RWPE1 (cell line): ENCODE measurements around the gene CIDEB.

Source experiments
- CTCF ChIA-PET: fragments of 350-600 bp; sonication (Branson Sonifier 250); formaldehyde crosslinking; extraction: SDS; loops from one replicate; lab custom pipeline; 2021; lab: Yijun Ruan, JAX
- POLR2A ChIA-PET: fragments of 400-600 bp; formaldehyde crosslinking; extraction: SDS; loops from one replicate; lab custom pipeline; 2020; ENCODE audit warnings: antibody characterized with exemption; ENCODE audit not compliant: low non-redundant PET; lab: Yijun Ruan, JAX
- DNase-seq: peaks from one replicate; pipeline ENCODE4 v3.0.0; 2012; ENCODE audit warnings: low spot score
- H3K27ac ChIP-seq: fragments of 450-650 bp; 2 replicates; pipeline ENCODE4 v1.5.1; 2017
- TF ChIP-seq, protein P1 (sequence below): fragments of 450-650 bp; conservative IDR thresholded peaks from 2 replicates; pipeline ENCODE4 v1.5.1; 2017; ENCODE audit warnings: low read depth, mild to moderate bottlenecking

CIDEB gene

DNA sequence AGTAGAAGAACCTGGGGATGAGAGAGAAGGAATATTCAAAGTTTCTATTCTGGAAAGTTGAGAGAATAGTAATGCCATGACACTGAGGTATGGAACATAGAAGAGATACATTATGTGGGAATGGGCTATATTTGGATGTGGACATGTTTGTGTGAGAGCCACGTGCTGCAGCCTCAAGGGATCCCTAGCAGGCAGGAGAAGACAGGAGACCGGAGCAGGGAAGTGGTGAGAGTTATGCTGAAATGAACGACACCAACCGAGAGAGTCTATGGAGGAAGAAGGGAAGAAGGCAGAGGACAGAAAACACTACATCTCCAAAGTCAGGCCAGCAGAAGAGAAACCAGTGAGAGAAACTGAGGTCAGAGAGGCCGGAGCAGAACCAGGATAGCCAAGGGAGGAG, 42.0 kb upstream of the CIDEB start:
- ChIA-PET CTCF (interaction anchor here (0.6 to 1.0 kb wide), 2 partner anchors 41 to 82 kb away, joined by 3 to 4 read pairs; no protein-coding TSS in a partner anchor), POLR2A (no interaction called here)
- no peak for DNase-seq
- no peak overlapping the region for H3K27ac ChIP-seq
- TF ChIP-seq, protein P1, sequence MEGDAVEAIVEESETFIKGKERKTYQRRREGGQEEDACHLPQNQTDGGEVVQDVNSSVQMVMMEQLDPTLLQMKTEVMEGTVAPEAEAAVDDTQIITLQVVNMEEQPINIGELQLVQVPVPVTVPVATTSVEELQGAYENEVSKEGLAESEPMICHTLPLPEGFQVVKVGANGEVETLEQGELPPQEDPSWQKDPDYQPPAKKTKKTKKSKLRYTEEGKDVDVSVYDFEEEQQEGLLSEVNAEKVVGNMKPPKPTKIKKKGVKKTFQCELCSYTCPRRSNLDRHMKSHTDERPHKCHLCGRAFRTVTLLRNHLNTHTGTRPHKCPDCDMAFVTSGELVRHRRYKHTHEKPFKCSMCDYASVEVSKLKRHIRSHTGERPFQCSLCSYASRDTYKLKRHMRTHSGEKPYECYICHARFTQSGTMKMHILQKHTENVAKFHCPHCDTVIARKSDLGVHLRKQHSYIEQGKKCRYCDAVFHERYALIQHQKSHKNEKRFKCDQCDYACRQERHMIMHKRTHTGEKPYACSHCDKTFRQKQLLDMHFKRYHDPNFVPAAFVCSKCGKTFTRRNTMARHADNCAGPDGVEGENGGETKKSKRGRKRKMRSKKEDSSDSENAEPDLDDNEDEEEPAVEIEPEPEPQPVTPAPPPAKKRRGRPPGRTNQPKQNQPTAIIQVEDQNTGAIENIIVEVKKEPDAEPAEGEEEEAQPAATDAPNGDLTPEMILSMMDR = no peak

DNA sequence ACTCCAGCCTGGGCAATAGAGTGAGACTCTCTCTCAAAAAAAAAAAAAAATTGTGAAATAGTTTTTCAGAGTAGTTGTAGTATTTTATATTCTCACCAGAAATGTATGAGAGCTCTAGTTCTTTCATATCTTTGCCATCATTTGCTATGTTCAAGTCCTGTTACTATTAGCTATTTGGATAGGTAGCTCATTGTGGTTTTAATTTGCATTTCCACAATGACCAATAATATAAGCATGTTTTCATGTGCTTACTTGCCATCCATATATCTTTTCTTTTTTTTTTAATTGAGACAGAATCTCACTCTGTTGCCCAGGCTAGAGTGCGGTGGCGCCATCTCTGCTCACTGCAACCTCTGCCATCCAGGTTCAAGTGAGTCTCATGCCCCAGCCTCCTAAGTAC, 40.4 kb upstream of the CIDEB start:
- TF ChIP-seq, protein P1 = no peak
- no peak for DNase-seq
- no peak overlapping the region for H3K27ac ChIP-seq
- ChIA-PET CTCF (interaction anchor here (0.6 to 2.4 kb wide), 4 partner anchors 8 to 83 kb away, joined by 3 to 10 read pairs (median 5); no protein-coding TSS in a partner anchor), POLR2A (no interaction called here)

DNA sequence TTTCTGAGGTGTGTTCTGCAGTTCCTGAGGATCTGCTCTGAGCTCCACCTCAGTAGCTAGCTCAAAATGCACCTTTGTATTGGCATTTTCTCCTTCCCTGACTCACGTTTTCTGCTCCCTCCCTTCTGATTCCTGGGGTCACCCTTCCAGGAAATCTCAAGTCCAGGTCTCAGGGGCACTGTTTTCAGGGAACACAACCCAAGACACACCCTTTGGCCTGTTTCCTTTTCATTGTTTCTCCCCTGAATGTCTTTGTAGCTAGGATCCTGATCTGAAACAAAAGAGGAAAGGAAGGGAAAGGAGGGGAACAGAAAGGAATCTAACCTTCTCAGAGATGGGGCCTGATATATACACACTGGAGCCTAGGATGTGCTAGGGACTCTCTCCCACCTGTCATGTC, 39.4 kb upstream of the CIDEB start:
- H3K27ac ChIP-seq = no peak overlapping the region
- ChIA-PET CTCF (interaction anchor here (1.0 to 2.4 kb wide), 2 partner anchors 14 to 104 kb away, joined by 3 to 10 read pairs; no protein-coding TSS in a partner anchor), POLR2A (interaction anchor here (0.5 kb wide), 1 partner anchor 20 kb away, joined by 7 read pairs; no protein-coding TSS in a partner anchor)
- no peak for DNase-seq
- TF ChIP-seq, protein P1 = no peak

GRCh38 chr14:24343795-24344660, 36.3 kb upstream of the CIDEB start:
- DNase-seq = no peak
- H3K27ac ChIP-seq = no peak overlapping the region
- TF ChIP-seq, protein P1 = no peak
- ChIA-PET CTCF (interaction anchor here (1.6 kb wide), 1 partner anchor 18 kb away, joined by 8 read pairs; no protein-coding TSS in a partner anchor), POLR2A (no interaction called here)

DNA sequence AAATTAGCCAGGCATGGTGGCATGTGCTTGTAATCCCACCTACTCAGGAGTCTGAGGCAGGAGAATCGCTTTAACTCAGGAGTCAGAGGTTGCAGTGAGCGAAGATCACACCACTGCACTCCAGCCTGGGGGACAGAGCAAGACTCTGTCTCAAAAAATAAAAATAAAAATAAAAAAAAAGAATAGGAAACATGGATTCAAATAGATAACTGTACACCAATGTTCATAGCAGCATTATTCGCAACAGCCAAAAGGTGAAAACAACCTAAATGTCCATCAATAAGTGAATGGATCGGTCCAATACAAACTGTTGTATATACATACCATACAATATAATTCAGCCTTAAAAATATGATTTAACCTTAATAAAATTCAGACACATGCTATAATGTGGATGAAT, 35.1 kb upstream of the CIDEB start:
- TF ChIP-seq, protein P1 = no peak
- no peak overlapping the region for H3K27ac ChIP-seq
- DNase-seq = no peak
- CTCF ChIA-PET = no interaction called here
- POLR2A ChIA-PET = no interaction called here

- H3K27ac ChIP-seq = no peak overlapping the region
- no peak for DNase-seq
- ChIA-PET CTCF (interaction anchor here (0.6 kb wide), 1 partner anchor 739 kb away, joined by 3 read pairs; no protein-coding TSS in a partner anchor), POLR2A (interaction anchor here (1.0 kb wide), 1 partner anchor 90 kb away, joined by 3 read pairs; the partner anchor contains the start of gene KHNYN)
- TF ChIP-seq, protein P1 = no peak
Measured at GRCh38 chr14:24340606-24341005, 32.8 kb upstream of the CIDEB start.
